WTC11 (cell line): ENCODE results near the gene BAG2.

Experiments used
- FOXK1 ChIP-seq: sonication (generic); formaldehyde crosslinking; IDR thresholded peaks from 2 replicates; pipeline ENCODE4 v1.8.0; 2022; ENCODE audit warnings: mild to moderate bottlenecking, moderate library complexity, missing genetic modification reagents
- KAT7 ChIP-seq: sonication (generic); formaldehyde crosslinking; IDR thresholded peaks from 2 replicates; pipeline ENCODE4 v1.8.1; 2023; ENCODE audit warnings: missing genetic modification reagents, mild to moderate bottlenecking, borderline replicate concordance
- MYBL2 ChIP-seq: sonication (generic); formaldehyde crosslinking; IDR thresholded peaks from 2 replicates; pipeline ENCODE4 v1.8.1; 2023; ENCODE audit warnings: mild to moderate bottlenecking, moderate library complexity, missing genetic modification reagents
- NR3C1 ChIP-seq: sonication (generic); formaldehyde crosslinking; conservative IDR thresholded peaks from 2 replicates; pipeline ENCODE4 v1.8.1; 2023; ENCODE audit warnings: low read depth, mild to moderate bottlenecking, missing genetic modification reagents
- SP1 ChIP-seq: sonication (generic); formaldehyde crosslinking; conservative IDR thresholded peaks from 2 replicates; pipeline ENCODE4 v1.8.1; 2022; ENCODE audit warnings: missing genetic modification reagents
- USF1 ChIP-seq: sonication (generic); formaldehyde crosslinking; IDR thresholded peaks from 2 replicates; pipeline ENCODE4 v1.8.0; 2022; ENCODE audit warnings: mild to moderate bottlenecking, missing genetic modification reagents
- USF2 ChIP-seq: sonication (generic); formaldehyde crosslinking; IDR thresholded peaks from 2 replicates; pipeline ENCODE4 v1.8.1; 2023; ENCODE audit warnings: mild to moderate bottlenecking, missing genetic modification reagents, moderate library complexity
- ZNF263 ChIP-seq: sonication (generic); formaldehyde crosslinking; IDR thresholded peaks from 2 replicates; pipeline ENCODE4 v1.8.1; 2022; ENCODE audit warnings: low read depth, mild to moderate bottlenecking, moderate library complexity, missing genetic modification reagents
- ZNF281 ChIP-seq: sonication (generic); formaldehyde crosslinking; IDR thresholded peaks from 2 replicates; pipeline ENCODE4 v1.8.0; 2023; ENCODE audit warnings: mild to moderate bottlenecking, missing genetic modification reagents
- TF ChIP-seq, protein P1 (sequence below): fragments of 200-600 bp; IDR thresholded peaks from 2 replicates; pipeline ENCODE4 v1.8.0; 2022; ENCODE audit warnings: antibody characterized with exemption
- TF ChIP-seq, protein P2 (sequence below): fragments of 250-450 bp; sonication (Bioruptor Pico); IDR thresholded peaks from 2 replicates; pipeline ENCODE4 v1.8.0; 2021; ENCODE audit warnings: mild to moderate bottlenecking
- TF ChIP-seq, protein P3 (sequence below): sonication (generic); formaldehyde crosslinking; conservative IDR thresholded peaks from 2 replicates; pipeline ENCODE4 v1.8.1; 2022; ENCODE audit warnings: mild to moderate bottlenecking, missing genetic modification reagents

GRCh38 chr6:57123111-57123510 is 49.0 kb upstream of the BAG2 start:
- TF ChIP-seq, protein P1, sequence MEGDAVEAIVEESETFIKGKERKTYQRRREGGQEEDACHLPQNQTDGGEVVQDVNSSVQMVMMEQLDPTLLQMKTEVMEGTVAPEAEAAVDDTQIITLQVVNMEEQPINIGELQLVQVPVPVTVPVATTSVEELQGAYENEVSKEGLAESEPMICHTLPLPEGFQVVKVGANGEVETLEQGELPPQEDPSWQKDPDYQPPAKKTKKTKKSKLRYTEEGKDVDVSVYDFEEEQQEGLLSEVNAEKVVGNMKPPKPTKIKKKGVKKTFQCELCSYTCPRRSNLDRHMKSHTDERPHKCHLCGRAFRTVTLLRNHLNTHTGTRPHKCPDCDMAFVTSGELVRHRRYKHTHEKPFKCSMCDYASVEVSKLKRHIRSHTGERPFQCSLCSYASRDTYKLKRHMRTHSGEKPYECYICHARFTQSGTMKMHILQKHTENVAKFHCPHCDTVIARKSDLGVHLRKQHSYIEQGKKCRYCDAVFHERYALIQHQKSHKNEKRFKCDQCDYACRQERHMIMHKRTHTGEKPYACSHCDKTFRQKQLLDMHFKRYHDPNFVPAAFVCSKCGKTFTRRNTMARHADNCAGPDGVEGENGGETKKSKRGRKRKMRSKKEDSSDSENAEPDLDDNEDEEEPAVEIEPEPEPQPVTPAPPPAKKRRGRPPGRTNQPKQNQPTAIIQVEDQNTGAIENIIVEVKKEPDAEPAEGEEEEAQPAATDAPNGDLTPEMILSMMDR = no peak
- TF ChIP-seq MYBL2 (CRISPR knock-in tag) = no peak
- no peak for TF ChIP-seq KAT7 (CRISPR knock-in tag)
- TF ChIP-seq USF2 (CRISPR knock-in tag) = no peak
- no peak for TF ChIP-seq ZNF263 (CRISPR knock-in tag)
- TF ChIP-seq USF1 (CRISPR knock-in tag) = no peak
- no peak for TF ChIP-seq ZNF281 (CRISPR knock-in tag)
- TF ChIP-seq SP1 (CRISPR knock-in tag) = no peak
- TF ChIP-seq, protein P2, sequence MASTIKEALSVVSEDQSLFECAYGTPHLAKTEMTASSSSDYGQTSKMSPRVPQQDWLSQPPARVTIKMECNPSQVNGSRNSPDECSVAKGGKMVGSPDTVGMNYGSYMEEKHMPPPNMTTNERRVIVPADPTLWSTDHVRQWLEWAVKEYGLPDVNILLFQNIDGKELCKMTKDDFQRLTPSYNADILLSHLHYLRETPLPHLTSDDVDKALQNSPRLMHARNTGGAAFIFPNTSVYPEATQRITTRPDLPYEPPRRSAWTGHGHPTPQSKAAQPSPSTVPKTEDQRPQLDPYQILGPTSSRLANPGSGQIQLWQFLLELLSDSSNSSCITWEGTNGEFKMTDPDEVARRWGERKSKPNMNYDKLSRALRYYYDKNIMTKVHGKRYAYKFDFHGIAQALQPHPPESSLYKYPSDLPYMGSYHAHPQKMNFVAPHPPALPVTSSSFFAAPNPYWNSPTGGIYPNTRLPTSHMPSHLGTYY (CRISPR knock-in tag) = no peak
- no peak for TF ChIP-seq NR3C1
- TF ChIP-seq, protein P3, sequence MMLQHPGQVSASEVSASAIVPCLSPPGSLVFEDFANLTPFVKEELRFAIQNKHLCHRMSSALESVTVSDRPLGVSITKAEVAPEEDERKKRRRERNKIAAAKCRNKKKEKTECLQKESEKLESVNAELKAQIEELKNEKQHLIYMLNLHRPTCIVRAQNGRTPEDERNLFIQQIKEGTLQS = no peak
- TF ChIP-seq FOXK1 (CRISPR knock-in tag) = no peak
